NB4 (cell line): ENCODE measurements around the gene GADL1.

Experiments used
- CTCF ChIP-seq: IDR thresholded peaks from one replicate; pipeline ENCODE4 v1.5.1; 2012; ENCODE audit warnings: low read depth, low read length
- MAX ChIP-seq: IDR thresholded peaks from 2 replicates; pipeline ENCODE4 v1.6.1; 2011; ENCODE audit warnings: low read depth, low read length
- POLR2A ChIP-seq: IDR thresholded peaks from 2 replicates; pipeline ENCODE4 v1.6.1; 2011; ENCODE audit warnings: mild to moderate bottlenecking; ENCODE audit not compliant: insufficient read length; ENCODE audit errors: extremely low read depth

- TF ChIP-seq CTCF (no peak), POLR2A (no peak), MAX (no peak)
Measured at GRCh38 chr3:30862004-30862403, 32.5 kb downstream of the GADL1 start.
